GM18508 (cell line): Measurements from ENCODE around the gene TRERF1.
"Not testable (repeated sequence)": the region's sequence is repeated elsewhere in the genome, so short reads cannot be mapped to it uniquely, and the experiment has no call there.

Experiments used
- ATAC-seq: cut with Tn5 transposase; IDR thresholded peaks from one replicate; pipeline ENCODE4 v1.9.1; 2021; ENCODE audit warnings: moderate number of reproducible peaks; ENCODE audit not compliant: insufficient read depth, unreplicated experiment

Gene TRERF1

GRCh38 chr6:42341771-42342553, 109.8 kb downstream of the TRERF1 start:
- no peak for ATAC-seq

GRCh38 chr6:42341221-42341620, 110.5 kb downstream of the TRERF1 start:
- no peak for ATAC-seq

- no peak for ATAC-seq
These were observed 111.2 kb downstream of the TRERF1 start for GRCh38 chr6:42340511-42340910.

GRCh38 chr6:42339991-42340401, 111.7 kb downstream of the TRERF1 start:
- ATAC-seq: no peak

GRCh38 chr6:42338744-42339222, 112.9 kb downstream of the TRERF1 start:
- no peak for ATAC-seq

- no peak for ATAC-seq
These were observed 113.6 kb downstream of the TRERF1 start for GRCh38 chr6:42337985-42338743.

GRCh38 chr6:42336431-42336830, 115.3 kb downstream of the TRERF1 start:
- no peak for ATAC-seq

- ATAC-seq: no peak
These were observed 115.8 kb downstream of the TRERF1 start for GRCh38 chr6:42335896-42336295.

GRCh38 chr6:42334870-42335269, 116.9 kb downstream of the TRERF1 start:
- ATAC-seq: no peak

- ATAC-seq: no peak
These were observed 118.1 kb downstream of the TRERF1 start for GRCh38 chr6:42333612-42334011.

- ATAC-seq: no peak
These were observed 118.8 kb downstream of the TRERF1 start for GRCh38 chr6:42332916-42333315.

- no peak for ATAC-seq
These were observed 120.7 kb downstream of the TRERF1 start for GRCh38 chr6:42331019-42331418.

- no peak for ATAC-seq
These were observed 125.5 kb downstream of the TRERF1 start for GRCh38 chr6:42326248-42326647.

GRCh38 chr6:42324656-42325324, 126.9 kb downstream of the TRERF1 start:
- not testable (repeated sequence) for ATAC-seq

- ATAC-seq: no peak
These were observed 129.1 kb downstream of the TRERF1 start for GRCh38 chr6:42322676-42323075.

GRCh38 chr6:42321976-42322375, 129.8 kb downstream of the TRERF1 start:
- ATAC-seq: no peak

GRCh38 chr6:42320762-42321161, 131.0 kb downstream of the TRERF1 start:
- ATAC-seq: no peak

- ATAC-seq: no peak
These were observed 133.2 kb downstream of the TRERF1 start for GRCh38 chr6:42318480-42318879.

- no peak for ATAC-seq
These were observed 134.7 kb downstream of the TRERF1 start for GRCh38 chr6:42316981-42317380.

- no peak for ATAC-seq
These were observed 135.4 kb downstream of the TRERF1 start for GRCh38 chr6:42315991-42316970.
